Thoracic aorta (tissue), 2 donors: Measurements from ENCODE around the gene KRTAP10-11. TPM values are rescaled to one million over a fixed set of nuclear protein-coding genes. Genes with fewer than 3 reads are reported as not detected.

Source experiments
- ATAC-seq: fragments of 150-250 bp; one replicate; pipeline ENCODE4 v1.8.0; 2017; ENCODE audit warnings: low read depth; ENCODE audit not compliant: insufficient number of reproducible peaks, low FRiP score
- DNase-seq: peaks from one replicate; pipeline ENCODE4 v3.0.0-alpha.2; 2020; ENCODE audit warnings: low spot score
- H3K27ac ChIP-seq, 2 donors: fragments of 200-600 bp; sonication (generic); 1 replicate in 1 of 2; 2 replicates in 1 of 2; pipeline ENCODE4 v1.5.1; 2016; ENCODE audit warnings: mild to moderate bottlenecking in 2 of 2, moderate library complexity in 2 of 2
- H3K27me3 ChIP-seq: fragments of 200-600 bp; sonication (generic); replicated peaks from 2 replicates; pipeline ENCODE4 v1.6.0; 2016; ENCODE audit warnings: mild to moderate bottlenecking; ENCODE audit not compliant: insufficient read depth
- H3K36me3 ChIP-seq: fragments of 200-600 bp; sonication (generic); one replicate; pipeline ENCODE4 v1.5.1; 2016
- H3K4me1 ChIP-seq, 2 donors: fragments of 200-600 bp; sonication (generic); 1 replicate in 1 of 2; 2 replicates in 1 of 2; pipeline versions ENCODE4 v1.5.1 to v1.6.0; 2016; ENCODE audit warnings: low read depth in 2 of 2, mild to moderate bottlenecking in 1 of 2; ENCODE audit not compliant: control insufficient read depth in 1 of 2
- H3K4me3 ChIP-seq: fragments of 200-600 bp; sonication (generic); 2 replicates; pipeline ENCODE4 v1.5.1; 2016; ENCODE audit warnings: mild to moderate bottlenecking
- H3K9me3 ChIP-seq: fragments of 200-600 bp; sonication (generic); 2 replicates; pipeline ENCODE4 v1.5.1; 2016
- total RNA-seq, 2 donors: library from RNA; depleted of rRNA; stranded (reverse); fragments of >200 nt; gene quantifications; one replicate each; pipeline versions ENCODE4 v1.1.0 to v1.2.3, GENCODE V29; 2016
- TF ChIP-seq, protein P1 (sequence below): fragments of 200-600 bp; sonication (generic); IDR thresholded peaks from one replicate; pipeline ENCODE4 v1.5.1; 2019; ENCODE audit warnings: antibody characterized with exemption

Gene KRTAP10-11
- total RNA-seq, 2 donors from 2014 or later = not detected

DNA sequence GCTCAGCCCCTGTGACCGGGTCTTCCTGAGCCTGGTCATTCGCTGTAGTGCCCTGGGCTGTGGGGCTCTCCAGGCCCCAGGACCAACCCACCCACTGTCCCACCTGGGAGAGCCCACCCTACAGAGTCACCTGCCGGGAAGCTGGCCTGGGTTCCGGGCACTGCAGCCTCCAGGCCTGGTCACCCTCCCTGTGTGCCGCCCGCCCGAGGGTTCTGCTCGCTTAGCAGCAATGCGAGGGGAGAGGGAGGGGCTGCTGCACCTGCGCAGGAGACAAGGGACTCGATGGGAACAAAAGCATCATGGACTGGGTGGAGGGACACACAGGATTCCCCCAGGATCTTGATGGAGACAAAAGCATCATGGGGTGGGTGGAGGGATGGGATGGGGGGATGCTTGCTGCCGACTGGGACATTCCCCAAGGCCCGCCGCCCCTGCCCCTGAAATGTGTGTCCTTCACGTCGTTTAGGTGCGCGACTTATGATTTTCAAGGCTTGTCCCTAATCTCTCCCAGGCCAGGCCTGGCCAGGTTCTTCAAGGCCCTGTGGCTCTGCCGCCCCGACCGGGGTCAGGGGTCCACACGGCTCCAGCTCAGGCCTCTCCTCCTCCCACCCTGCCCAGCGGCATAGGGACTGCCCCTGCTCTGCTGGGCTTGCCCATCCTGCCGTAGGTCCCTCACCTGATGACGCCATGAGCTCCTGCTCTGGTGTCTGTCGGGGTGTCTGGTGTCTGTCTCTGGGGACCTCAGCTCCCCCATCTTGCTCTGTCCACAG lies 32.6 kb upstream of the KRTAP10-11 start:
- ATAC-seq (no peak), DNase-seq (no peak)
- H3K4me3 ChIP-seq = no peak overlapping the region
- no peaks in the 10 kb centered on the region for H3K27me3 ChIP-seq
- no peaks in the 10 kb centered on the region for H3K36me3 ChIP-seq
- no peaks in the 10 kb centered on the region for H3K4me1 ChIP-seq
- TF ChIP-seq, protein P1, sequence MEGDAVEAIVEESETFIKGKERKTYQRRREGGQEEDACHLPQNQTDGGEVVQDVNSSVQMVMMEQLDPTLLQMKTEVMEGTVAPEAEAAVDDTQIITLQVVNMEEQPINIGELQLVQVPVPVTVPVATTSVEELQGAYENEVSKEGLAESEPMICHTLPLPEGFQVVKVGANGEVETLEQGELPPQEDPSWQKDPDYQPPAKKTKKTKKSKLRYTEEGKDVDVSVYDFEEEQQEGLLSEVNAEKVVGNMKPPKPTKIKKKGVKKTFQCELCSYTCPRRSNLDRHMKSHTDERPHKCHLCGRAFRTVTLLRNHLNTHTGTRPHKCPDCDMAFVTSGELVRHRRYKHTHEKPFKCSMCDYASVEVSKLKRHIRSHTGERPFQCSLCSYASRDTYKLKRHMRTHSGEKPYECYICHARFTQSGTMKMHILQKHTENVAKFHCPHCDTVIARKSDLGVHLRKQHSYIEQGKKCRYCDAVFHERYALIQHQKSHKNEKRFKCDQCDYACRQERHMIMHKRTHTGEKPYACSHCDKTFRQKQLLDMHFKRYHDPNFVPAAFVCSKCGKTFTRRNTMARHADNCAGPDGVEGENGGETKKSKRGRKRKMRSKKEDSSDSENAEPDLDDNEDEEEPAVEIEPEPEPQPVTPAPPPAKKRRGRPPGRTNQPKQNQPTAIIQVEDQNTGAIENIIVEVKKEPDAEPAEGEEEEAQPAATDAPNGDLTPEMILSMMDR = no peak
- no peak overlapping the region for H3K27ac ChIP-seq
- H3K9me3 ChIP-seq = peaks cover 7% of the 10 kb centered on the region

DNA sequence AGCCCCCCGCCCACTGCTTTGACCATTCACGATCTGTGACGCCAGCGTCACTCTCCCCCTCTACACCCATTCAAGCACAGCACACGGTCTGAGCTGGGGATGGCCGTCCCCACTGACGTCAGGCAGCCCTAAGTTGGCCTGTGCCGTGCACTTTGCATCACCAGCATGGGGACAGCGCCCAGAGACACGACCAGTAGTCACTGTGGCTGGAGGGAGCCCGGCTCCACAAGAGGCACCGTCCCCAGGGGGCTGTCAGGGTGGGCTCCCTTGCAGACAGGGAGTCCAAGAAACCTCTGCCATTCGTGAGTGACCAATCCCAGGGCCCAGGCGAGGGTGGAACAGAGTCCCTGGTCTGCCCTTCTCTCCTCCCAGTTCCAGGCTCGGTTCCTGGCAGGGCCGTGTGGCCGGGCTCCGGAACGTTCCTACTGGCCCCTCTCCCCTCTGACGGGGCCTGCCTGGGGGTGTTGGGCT lies 32.0 kb upstream of the KRTAP10-11 start:
- Histone ChIP-seq H3K4me1 (no peaks in the 10 kb centered on the region), H3K27me3 (no peaks in the 10 kb centered on the region), H3K27ac (no peak overlapping the region), H3K36me3 (no peaks in the 10 kb centered on the region), H3K9me3 (peaks cover 6% of the 10 kb centered on the region), H3K4me3 (no peak overlapping the region)
- ATAC-seq (no peak), DNase-seq (no peak)
- TF ChIP-seq, protein P1 = no peak

DNA sequence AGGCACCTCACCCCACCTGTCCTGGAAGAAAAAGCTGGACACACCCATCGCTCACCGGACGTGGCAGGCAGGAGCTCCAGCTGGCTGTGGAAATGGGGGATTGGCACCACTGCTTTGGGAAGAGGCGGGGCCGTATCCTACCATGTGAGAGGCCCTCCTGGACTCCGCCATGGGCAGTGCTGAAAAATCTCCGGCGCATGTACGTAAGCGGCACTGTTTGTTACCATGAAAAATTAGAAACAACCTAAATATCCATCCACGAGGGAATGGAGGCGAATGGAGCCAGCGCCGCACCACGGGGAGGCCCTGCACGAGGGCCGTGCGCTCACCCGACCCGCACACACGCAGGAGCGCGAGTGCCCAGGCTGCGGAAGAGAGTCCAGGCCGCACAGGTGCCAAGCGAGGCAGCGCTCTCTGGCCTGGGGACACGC lies 31.2 kb upstream of the KRTAP10-11 start:
- H3K9me3 ChIP-seq = peaks cover 4% of the 10 kb centered on the region
- H3K36me3 ChIP-seq = no peaks in the 10 kb centered on the region
- no peaks in the 10 kb centered on the region for H3K4me1 ChIP-seq
- no peak for DNase-seq
- TF ChIP-seq, protein P1 = no peak
- no peak overlapping the region for H3K27ac ChIP-seq
- no peak for ATAC-seq
- H3K4me3 ChIP-seq = no peak overlapping the region
- no peaks in the 10 kb centered on the region for H3K27me3 ChIP-seq

DNA sequence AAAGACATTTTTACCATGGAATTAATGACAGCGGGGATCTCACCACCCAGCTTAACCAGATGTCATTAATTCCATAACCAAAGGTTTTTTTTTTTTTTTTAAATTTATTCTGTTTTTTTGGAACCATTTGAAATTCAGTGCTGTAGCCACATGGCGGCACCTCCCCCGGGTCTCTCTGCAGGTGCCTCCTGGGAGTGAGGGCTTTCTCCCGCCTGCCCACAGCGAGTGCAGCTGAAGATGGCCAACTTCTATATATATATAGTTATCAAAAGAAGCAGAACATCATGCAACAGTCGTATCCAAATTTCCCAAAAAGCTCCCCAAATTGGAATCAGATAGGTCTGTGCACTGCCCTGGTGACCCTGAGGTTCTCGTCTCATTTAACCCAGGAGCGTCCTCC lies 30.7 kb upstream of the KRTAP10-11 start:
- no peaks in the 10 kb centered on the region for H3K27me3 ChIP-seq
- no peaks in the 10 kb centered on the region for H3K4me1 ChIP-seq
- DNase-seq = no peak
- H3K27ac ChIP-seq = no peak overlapping the region
- H3K9me3 ChIP-seq = peaks cover 4% of the 10 kb centered on the region
- TF ChIP-seq, protein P1 = no peak
- H3K4me3 ChIP-seq = no peak overlapping the region
- no peak for ATAC-seq
- no peaks in the 10 kb centered on the region for H3K36me3 ChIP-seq

DNA sequence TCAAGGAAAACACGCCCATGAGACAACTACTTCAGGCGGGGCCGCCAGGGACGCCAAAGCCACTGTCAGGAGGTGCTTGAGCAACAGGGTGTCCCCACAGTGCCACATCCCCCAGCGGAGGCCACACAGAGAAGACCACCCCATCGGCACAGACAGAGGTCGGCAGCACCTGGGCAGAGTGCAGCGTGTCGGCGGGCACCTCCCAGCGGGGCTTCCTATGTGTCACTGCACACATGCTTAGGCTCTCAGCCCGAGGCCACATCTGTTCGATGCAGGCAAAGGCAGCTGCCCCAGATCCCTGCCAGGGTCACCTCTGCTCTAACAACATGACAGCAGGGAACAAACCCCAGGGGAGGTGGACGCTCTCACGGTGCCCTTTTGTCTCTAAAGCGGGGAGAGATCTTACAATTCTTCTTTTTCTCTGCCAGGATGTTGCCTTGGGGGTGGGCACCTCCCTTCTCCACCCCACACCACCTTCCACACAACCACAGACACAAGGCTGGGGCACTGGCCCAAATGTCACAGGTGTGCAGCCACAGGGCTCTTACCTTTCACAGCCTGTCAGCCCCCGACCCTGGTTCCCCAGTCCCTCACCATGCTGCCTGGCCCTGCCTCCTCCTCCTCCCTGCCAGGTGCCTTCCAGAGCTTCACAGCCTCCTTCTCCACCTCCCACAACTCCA lies 30.2 kb upstream of the KRTAP10-11 start:
- Histone ChIP-seq H3K4me1 (no peaks in the 10 kb centered on the region), H3K36me3 (no peaks in the 10 kb centered on the region), H3K27ac (no peak overlapping the region), H3K9me3 (no peaks in the 10 kb centered on the region), H3K4me3 (no peak overlapping the region), H3K27me3 (no peaks in the 10 kb centered on the region)
- DNase-seq = no peak
- TF ChIP-seq, protein P1 = no peak
- no peak for ATAC-seq
